ENCODE data around the gene C19orf44.

Gene C19orf44

DNA sequence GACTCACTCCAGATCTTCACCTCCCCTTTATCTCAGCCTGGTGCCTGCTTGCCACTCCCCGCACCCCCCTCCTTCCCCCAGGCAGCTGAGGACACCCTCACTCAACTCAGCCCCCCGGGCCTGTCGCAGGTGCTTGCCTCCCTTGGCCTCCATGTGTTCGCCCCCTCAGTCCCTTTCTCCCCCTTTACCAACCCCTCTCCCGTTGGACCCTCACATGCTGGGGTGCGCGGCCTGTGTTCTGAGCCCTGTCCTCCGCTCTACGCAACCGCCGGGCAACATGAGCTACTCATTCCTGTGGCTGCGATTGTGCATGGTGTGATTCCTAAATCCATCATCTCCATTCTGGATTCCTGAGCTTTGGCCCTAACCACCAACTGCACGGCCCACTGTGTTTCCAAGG, 40.9 kb downstream of the C19orf44 start:
- Histone ChIP-seq H3K4me2 (ENCODE audit: low read length, poor library complexity, severe bottlenecking) (no peak overlapping the region), H2AFZ (ENCODE audit: low read depth, low read length) (no peak overlapping the region), H2BK15ac (ENCODE audit: low read depth, poor library complexity, severe bottlenecking) (no peak overlapping the region), H3K9ac (ENCODE audit: low read length) (no peak overlapping the region), H3K27ac (ENCODE audit: low read length, poor library complexity, severe bottlenecking) (no peak overlapping the region), H2AK5ac (ENCODE audit: low read length, severe bottlenecking) (no peak overlapping the region), H2BK12ac (ENCODE audit: low read length in 2 of 2) (no peak overlapping the region), H3K4me1 (ENCODE audit: control insufficient read depth, insufficient read depth, low read depth, low read length) (peaks cover 6% of the 10 kb centered on the region), H3K14ac (ENCODE audit: low read length in 2 of 2) (no peak overlapping the region), H3K23ac (ENCODE audit: low read length in 2 of 2) (peak overlapping the region in 1 of 2 experiments; percentile 68), H4K91ac (ENCODE audit: low read length) (no peak overlapping the region), H2BK5ac (ENCODE audit: low read depth, low read length, poor library complexity, severe bottlenecking) (no peak overlapping the region), H3K27me3 (ENCODE audit: control insufficient read depth in 1 of 2, insufficient read depth in 1 of 2, low read length in 2 of 2) (no peaks in the 10 kb centered on the region), H3K18ac (ENCODE audit: low read depth in 1 of 2, low read length in 2 of 2) (no peak overlapping the region), H3K9me3 (ENCODE audit: control insufficient read depth, low read length) (no peaks in the 10 kb centered on the region), H3K4me3 (ENCODE audit: insufficient read depth in 1 of 2, low read depth in 1 of 2, low read length in 2 of 2) (no peak overlapping the region), H4K8ac (ENCODE audit: low read length) (no peak overlapping the region), H2BK120ac (ENCODE audit: low read depth, low read length) (no peak overlapping the region), H3K79me1 (replicated peaks; ENCODE audit: low read length, poor library complexity, severe bottlenecking) (peaks cover 28% of the 10 kb centered on the region), H3K4ac (ENCODE audit: low read depth in 1 of 2, low read length in 2 of 2) (no peak overlapping the region), H3K36me3 (ENCODE audit: control insufficient read depth in 1 of 2, insufficient read depth in 2 of 2, low read depth in 1 of 2, low read length in 2 of 2) (peaks cover 73 to 85% of the 10 kb centered on the region in 2 experiments)
- 97% methylated on average over 13 of the region's 13 CpGs for WGBS
- no peak for DNase-seq

DNA sequence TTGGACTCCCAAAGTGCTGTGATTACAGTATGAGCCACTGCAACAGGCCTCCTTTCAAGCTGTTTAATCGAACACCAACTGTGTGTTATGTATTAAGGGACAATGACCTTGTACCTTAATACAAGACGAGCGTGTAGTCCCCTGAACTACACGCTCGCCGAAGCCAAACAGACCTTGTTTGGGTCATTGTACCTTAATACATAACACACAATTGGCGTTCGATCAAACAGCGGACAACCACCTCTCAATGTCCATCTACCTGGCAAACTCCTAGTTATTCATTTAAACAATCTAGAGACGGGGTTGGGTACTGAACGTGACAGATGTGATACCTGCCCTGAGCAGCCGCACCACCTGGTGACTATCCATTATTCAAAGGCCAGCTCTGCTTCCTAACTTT, 44.8 kb downstream of the C19orf44 start:
- no peaks in the 10 kb centered on the region for H3K27me3 ChIP-seq (ENCODE audit: control insufficient read depth in 1 of 2, insufficient read depth in 1 of 2, low read length in 2 of 2)
- H3K27ac ChIP-seq (ENCODE audit: low read length, poor library complexity, severe bottlenecking), result peak overlapping the region; percentile 55
- no peak overlapping the region for H2BK5ac ChIP-seq (ENCODE audit: low read depth, low read length, poor library complexity, severe bottlenecking)
- H3K14ac ChIP-seq (ENCODE audit: low read length in 2 of 2), result peak overlapping the region in 1 of 2 experiments; percentile 38
- H3K23ac ChIP-seq (ENCODE audit: low read length in 2 of 2), result peak overlapping the region in 1 of 2 experiments; percentile 72
- H2AK5ac ChIP-seq (ENCODE audit: low read length, severe bottlenecking), result no peak overlapping the region
- H3K9me3 ChIP-seq (ENCODE audit: control insufficient read depth, low read length), result no peaks in the 10 kb centered on the region
- peak overlapping the region; percentile 99 for H3K9ac ChIP-seq (ENCODE audit: low read length)
- no peak overlapping the region for H2BK120ac ChIP-seq (ENCODE audit: low read depth, low read length)
- no peak overlapping the region for H3K18ac ChIP-seq (ENCODE audit: low read depth in 1 of 2, low read length in 2 of 2)
- H2BK15ac ChIP-seq (ENCODE audit: low read depth, poor library complexity, severe bottlenecking), result no peak overlapping the region
- H2AFZ ChIP-seq (ENCODE audit: low read depth, low read length), result no peak overlapping the region
- H3K4me3 ChIP-seq (ENCODE audit: insufficient read depth in 1 of 2, low read depth in 1 of 2, low read length in 2 of 2), result peak overlapping the region in 1 of 2 experiments; percentile 99
- H3K36me3 ChIP-seq (ENCODE audit: control insufficient read depth in 1 of 2, insufficient read depth in 2 of 2, low read depth in 1 of 2, low read length in 2 of 2), result peaks cover 35 to 53% of the 10 kb centered on the region in 2 experiments
- peaks cover 9% of the 10 kb centered on the region for H3K4me1 ChIP-seq (ENCODE audit: control insufficient read depth, insufficient read depth, low read depth, low read length)
- H3K79me1 ChIP-seq (replicated peaks; ENCODE audit: low read length, poor library complexity, severe bottlenecking), result peaks cover 8% of the 10 kb centered on the region
- H4K8ac ChIP-seq (ENCODE audit: low read length), result no peak overlapping the region
- H3K4ac ChIP-seq (ENCODE audit: low read depth in 1 of 2, low read length in 2 of 2), result no peak overlapping the region
- H2BK12ac ChIP-seq (ENCODE audit: low read length in 2 of 2), result no peak overlapping the region
- H3K4me2 ChIP-seq (ENCODE audit: low read length, poor library complexity, severe bottlenecking), result peak overlapping the region; percentile 78
- H4K91ac ChIP-seq (ENCODE audit: low read length), result no peak overlapping the region
- 90% methylated on average over 12 of the region's 12 CpGs for WGBS
- DNase-seq, result no peak

DNA sequence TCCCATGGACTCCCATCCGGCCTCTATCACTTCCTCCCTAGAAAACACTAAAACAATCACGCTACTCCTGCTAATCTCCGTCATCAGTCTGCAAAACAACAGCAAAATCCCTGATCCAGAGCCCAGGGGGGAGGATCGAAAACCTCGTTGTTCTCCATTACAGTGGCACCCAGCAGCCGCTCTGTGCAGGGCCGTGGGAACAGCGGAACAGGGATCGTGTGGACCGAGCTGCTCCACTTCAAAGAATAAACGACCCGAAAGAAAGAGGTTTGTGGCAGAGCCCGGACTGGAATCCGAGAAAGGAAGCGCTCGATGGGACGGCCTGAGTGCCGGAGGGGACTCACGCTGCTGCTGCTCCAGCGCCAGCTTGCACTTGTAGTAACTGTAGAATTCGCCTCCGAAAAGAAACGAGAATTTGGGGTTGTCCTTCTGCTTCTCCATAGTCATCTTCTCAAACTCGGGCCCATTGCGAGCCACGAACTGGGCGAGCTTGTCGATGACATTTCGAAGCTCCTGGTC, 45.4 kb downstream of the C19orf44 start:
- H2BK12ac ChIP-seq (ENCODE audit: low read length in 2 of 2), result no peak overlapping the region
- H2BK15ac ChIP-seq (ENCODE audit: low read depth, poor library complexity, severe bottlenecking), result no peak overlapping the region
- H3K27me3 ChIP-seq (ENCODE audit: control insufficient read depth in 1 of 2, insufficient read depth in 1 of 2, low read length in 2 of 2), result no peaks in the 10 kb centered on the region
- H4K91ac ChIP-seq (ENCODE audit: low read length), result no peak overlapping the region
- peak overlapping the region; percentile 55 for H3K27ac ChIP-seq (ENCODE audit: low read length, poor library complexity, severe bottlenecking)
- H3K9ac ChIP-seq (ENCODE audit: low read length), result peak overlapping the region; percentile 99
- peak overlapping the region; percentile 78 for H3K4me2 ChIP-seq (ENCODE audit: low read length, poor library complexity, severe bottlenecking)
- H3K4me1 ChIP-seq (ENCODE audit: control insufficient read depth, insufficient read depth, low read depth, low read length), result peaks cover 9% of the 10 kb centered on the region
- no peak overlapping the region for H2AFZ ChIP-seq (ENCODE audit: low read depth, low read length)
- WGBS, result 3% methylated on average over 29 of the region's 29 CpGs
- H3K79me1 ChIP-seq (replicated peaks; ENCODE audit: low read length, poor library complexity, severe bottlenecking), result peaks cover 5% of the 10 kb centered on the region
- no peaks in the 10 kb centered on the region for H3K9me3 ChIP-seq (ENCODE audit: control insufficient read depth, low read length)
- peak overlapping the region; percentile 84 to 99 for H3K4me3 ChIP-seq (ENCODE audit: insufficient read depth in 1 of 2, low read depth in 1 of 2, low read length in 2 of 2)
- no peak overlapping the region for H2BK5ac ChIP-seq (ENCODE audit: low read depth, low read length, poor library complexity, severe bottlenecking)
- H3K14ac ChIP-seq (ENCODE audit: low read length in 2 of 2), result peak overlapping the region in 1 of 2 experiments; percentile 39
- no peak overlapping the region for H4K8ac ChIP-seq (ENCODE audit: low read length)
- peak overlapping the region in 1 of 2 experiments; percentile 40 for H3K23ac ChIP-seq (ENCODE audit: low read length in 2 of 2)
- H3K4ac ChIP-seq (ENCODE audit: low read depth in 1 of 2, low read length in 2 of 2), result peak overlapping the region in 1 of 2 experiments; percentile 11
- H3K36me3 ChIP-seq (ENCODE audit: control insufficient read depth in 1 of 2, insufficient read depth in 2 of 2, low read depth in 1 of 2, low read length in 2 of 2), result peaks cover 28 to 46% of the 10 kb centered on the region in 2 experiments
- DNase-seq, result no peak
- no peak overlapping the region for H2AK5ac ChIP-seq (ENCODE audit: low read length, severe bottlenecking)
- peak overlapping the region; percentile 72 to 73 for H3K18ac ChIP-seq (ENCODE audit: low read depth in 1 of 2, low read length in 2 of 2)
- H2BK120ac ChIP-seq (ENCODE audit: low read depth, low read length), result peak overlapping the region; percentile 4

DNA sequence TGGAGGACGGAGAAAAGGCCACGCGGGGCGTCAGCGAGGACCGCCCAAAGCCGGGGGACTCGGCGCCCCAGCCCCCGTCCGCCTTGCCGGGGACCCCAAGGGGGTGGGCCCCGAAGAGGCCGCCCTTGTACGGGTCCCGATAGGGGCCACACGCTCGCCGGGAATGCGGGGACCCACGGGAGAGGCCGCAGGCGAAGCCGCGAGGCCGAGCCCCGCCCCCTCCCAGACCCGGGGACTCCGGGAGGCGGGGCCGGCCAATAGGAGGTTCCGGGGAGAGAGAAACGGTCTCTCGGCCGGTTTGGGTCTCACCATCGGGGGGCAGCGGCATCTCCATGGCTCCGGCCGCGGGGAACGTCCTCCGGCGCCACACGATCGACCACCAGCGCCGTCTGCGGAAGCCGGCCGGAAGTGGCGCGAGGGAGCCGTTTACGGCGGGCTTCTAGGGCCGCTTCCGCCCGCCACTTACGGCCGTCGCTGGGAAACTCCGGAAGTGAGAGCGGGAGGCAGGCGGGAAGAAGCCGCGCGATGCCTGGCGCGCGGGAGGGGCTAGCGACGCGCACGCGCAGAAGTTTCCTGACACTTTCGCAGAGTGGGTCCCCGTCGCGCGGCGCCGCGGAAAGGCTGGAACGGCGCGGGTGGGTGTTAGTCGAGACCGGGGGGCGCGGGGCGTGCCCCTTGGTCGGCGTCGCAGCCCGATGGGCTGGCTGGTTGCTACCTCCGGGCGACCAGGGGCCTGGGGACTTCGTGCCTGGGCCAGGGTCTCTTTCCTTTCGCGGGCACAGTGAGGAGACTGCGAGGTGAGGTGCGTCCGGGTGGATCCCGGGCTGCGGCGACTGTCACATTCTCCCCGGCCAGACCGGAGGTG, 46.1 kb downstream of the C19orf44 start, which contains the start of gene CHERP:
CHERP (minus strand) TSS at position 393 of the 865 bp plus-strand sequence; CDS start at position 334, 59 bp downstream.
- H2BK120ac ChIP-seq (ENCODE audit: low read depth, low read length), result peak within 1 kb of the TSS; percentile 4
- peaks cover 9% of the 10 kb centered on the region for H3K4me1 ChIP-seq (ENCODE audit: control insufficient read depth, insufficient read depth, low read depth, low read length)
- H3K23ac ChIP-seq (ENCODE audit: low read length in 2 of 2), result peak within 1 kb of the TSS in 1 of 2 experiments; percentile 96
- peak within 1 kb of the TSS; percentile 72 to 73 for H3K18ac ChIP-seq (ENCODE audit: low read depth in 1 of 2, low read length in 2 of 2)
- under 1% methylated on average over 97 of the region's 108 CpGs for WGBS
- peak within 1 kb of the TSS; percentile 84 for H4K8ac ChIP-seq (ENCODE audit: low read length)
- H3K27ac ChIP-seq (ENCODE audit: low read length, poor library complexity, severe bottlenecking), result peak within 1 kb of the TSS; percentile 79
- H2BK12ac ChIP-seq (ENCODE audit: low read length in 2 of 2), result no peak within 1 kb of the TSS
- H3K14ac ChIP-seq (ENCODE audit: low read length in 2 of 2), result peak within 1 kb of the TSS in 1 of 2 experiments; percentile 39
- peak within 1 kb of the TSS; percentile 35 for H2AK5ac ChIP-seq (ENCODE audit: low read length, severe bottlenecking)
- peak within 1 kb of the TSS; percentile 88 to 96 for H3K4ac ChIP-seq (ENCODE audit: low read depth in 1 of 2, low read length in 2 of 2)
- peak within 1 kb of the TSS; percentile 68 for H4K91ac ChIP-seq (ENCODE audit: low read length)
- peak; percentile 94 for DNase-seq
- H3K27me3 ChIP-seq (ENCODE audit: control insufficient read depth in 1 of 2, insufficient read depth in 1 of 2, low read length in 2 of 2), result no peaks in the 10 kb centered on the region
- H3K4me2 ChIP-seq (ENCODE audit: low read length, poor library complexity, severe bottlenecking), result peak within 1 kb of the TSS; percentile 82
- H3K79me1 ChIP-seq (replicated peaks; ENCODE audit: low read length, poor library complexity, severe bottlenecking), result peaks cover 5% of the 10 kb centered on the region
- peak within 1 kb of the TSS; percentile 99 for H3K9ac ChIP-seq (ENCODE audit: low read length)
- peak within 1 kb of the TSS; percentile 80 for H2BK15ac ChIP-seq (ENCODE audit: low read depth, poor library complexity, severe bottlenecking)
- peak within 1 kb of the TSS; percentile 89 for H2BK5ac ChIP-seq (ENCODE audit: low read depth, low read length, poor library complexity, severe bottlenecking)
- peak within 1 kb of the TSS; percentile 93 to 99 for H3K4me3 ChIP-seq (ENCODE audit: insufficient read depth in 1 of 2, low read depth in 1 of 2, low read length in 2 of 2)
- peak within 1 kb of the TSS; percentile 72 for H2AFZ ChIP-seq (ENCODE audit: low read depth, low read length)
- H3K36me3 ChIP-seq (ENCODE audit: control insufficient read depth in 1 of 2, insufficient read depth in 2 of 2, low read depth in 1 of 2, low read length in 2 of 2), result peaks cover 22 to 39% of the 10 kb centered on the region in 2 experiments
- no peaks in the 10 kb centered on the region for H3K9me3 ChIP-seq (ENCODE audit: control insufficient read depth, low read length)
